Activated T-helper 1 cell treated with anti-CD3 and anti-CD28 coated beads, Interleukin-12 subunit alpha, Interleukin-12 subunit beta, Interleukin-2, Interleukin-4 antibody, amounts not matched to agents 30 ng/mL and 10 ng/mL and 1 ng/mL, durations not matched to agents 14 hours and 24 hours and 36 hours (primary cell): ENCODE results near the gene RBM17. TPM values are rescaled to one million over a fixed set of nuclear protein-coding genes. Genes with fewer than 3 reads are reported as not detected.
"Not testable (repeated sequence)": the region's sequence is repeated elsewhere in the genome, so short reads cannot be mapped to it uniquely, and the experiment has no call there.

Experiments used
- DNase-seq: peaks from one replicate; pipeline ENCODE4 v3.0.0; 2021; ENCODE audit warnings: low spot score
- H3K27ac Mint-ChIP-seq: one replicate; pipeline ENCODE4 v1.8.0; 2021; ENCODE audit warnings: mild to moderate bottlenecking, mixed read lengths
- H3K27me3 Mint-ChIP-seq: one replicate; pipeline ENCODE4 v1.8.0; 2022; ENCODE audit warnings: mild to moderate bottlenecking, moderate library complexity, mixed read lengths; ENCODE audit not compliant: insufficient read depth
- H3K36me3 Mint-ChIP-seq: one replicate; pipeline ENCODE4 v1.8.0; 2021; ENCODE audit warnings: low read depth, mixed read lengths
- H3K4me1 Mint-ChIP-seq: one replicate; pipeline ENCODE4 v1.8.0; 2021; ENCODE audit warnings: low read depth, mixed read lengths
- H3K4me3 Mint-ChIP-seq: one replicate; pipeline ENCODE4 v1.8.0; 2021; ENCODE audit warnings: mild to moderate bottlenecking, moderate library complexity, mixed read lengths
- H3K9me3 Mint-ChIP-seq: one replicate; pipeline ENCODE4 v1.8.0; 2021; ENCODE audit warnings: mixed read lengths
- intact Hi-C: fragments of 100-400 bp; cut with micrococcal nuclease; formaldehyde crosslinking; loops from one replicate; pipeline ENCODE4 v1.15.1; 2024
- total RNA-seq: library from RNA; stranded (reverse); gene quantifications from 2 replicates; pipeline ENCODE4 v1.2.3, GENCODE V29; 2022

Gene RBM17
- total RNA-seq, 1 donor from 2014 or later = 265 TPM

- peak overlapping the region; percentile 54 for H3K4me3 Mint-ChIP-seq
- peak overlapping the region; percentile 47 for H3K27ac Mint-ChIP-seq
- no peak for DNase-seq
- H3K36me3 Mint-ChIP-seq = peaks cover 17% of the 10 kb centered on the region
- no peaks in the 10 kb centered on the region for H3K9me3 Mint-ChIP-seq
- intact Hi-C loops = loop anchor here (1.0 kb wide), 1 partner anchor 113 kb away; no protein-coding TSS in a partner anchor
- no peaks in the 10 kb centered on the region for H3K27me3 Mint-ChIP-seq
- H3K4me1 Mint-ChIP-seq = peaks cover 70% of the 10 kb centered on the region
Measured at GRCh38 chr10:6091630-6092029, 2.8 kb downstream of the RBM17 start.

GRCh38 chr10:6092731-6093130 lies 3.9 kb downstream of the RBM17 start:
- peaks cover 59% of the 10 kb centered on the region for H3K4me1 Mint-ChIP-seq
- H3K27me3 Mint-ChIP-seq = no peaks in the 10 kb centered on the region
- intact Hi-C loops = loop anchor here (1.0 kb wide), 1 partner anchor 112 kb away; no protein-coding TSS in a partner anchor
- no peak overlapping the region for H3K27ac Mint-ChIP-seq
- H3K4me3 Mint-ChIP-seq = peak overlapping the region; percentile 38
- no peak for DNase-seq
- peaks cover 25% of the 10 kb centered on the region for H3K36me3 Mint-ChIP-seq
- H3K9me3 Mint-ChIP-seq = no peaks in the 10 kb centered on the region

GRCh38 chr10:6095810-6096570 lies 7.2 kb downstream of the RBM17 start:
- no peak overlapping the region for H3K4me3 Mint-ChIP-seq
- no peaks in the 10 kb centered on the region for H3K27me3 Mint-ChIP-seq
- peaks cover 41% of the 10 kb centered on the region for H3K36me3 Mint-ChIP-seq
- no peak for DNase-seq
- no peaks in the 10 kb centered on the region for H3K9me3 Mint-ChIP-seq
- no peak overlapping the region for H3K27ac Mint-ChIP-seq
- intact Hi-C loops = no loop called here
- H3K4me1 Mint-ChIP-seq = peaks cover 46% of the 10 kb centered on the region

- intact Hi-C loops = no loop called here
Measured at GRCh38 chr10:6097063-6097462, 8.2 kb downstream of the RBM17 start.

GRCh38 chr10:6098156-6098555 lies 9.3 kb downstream of the RBM17 start:
- no peak for DNase-seq
- no peak overlapping the region for H3K27ac Mint-ChIP-seq
- peaks cover 39% of the 10 kb centered on the region for H3K36me3 Mint-ChIP-seq
- peaks cover 30% of the 10 kb centered on the region for H3K4me1 Mint-ChIP-seq
- H3K27me3 Mint-ChIP-seq = no peaks in the 10 kb centered on the region
- intact Hi-C loops = no loop called here
- H3K9me3 Mint-ChIP-seq = no peaks in the 10 kb centered on the region
- no peak overlapping the region for H3K4me3 Mint-ChIP-seq

More at GRCh38 chr10:6097063-6097462, 8.2 kb downstream of the RBM17 start:
- Mint-ChIP-seq H3K4me3 (no peak overlapping the region), H3K4me1 (peaks cover 37% of the 10 kb centered on the region), H3K27me3 (no peaks in the 10 kb centered on the region), H3K27ac (peak overlapping the region; percentile 44), H3K36me3 (peaks cover 40% of the 10 kb centered on the region), H3K9me3 (no peaks in the 10 kb centered on the region)
- DNase-seq = no peak

- Mint-ChIP-seq H3K4me1 (peaks cover 32% of the 10 kb centered on the region), H3K9me3 (no peaks in the 10 kb centered on the region), H3K27ac (no peak overlapping the region), H3K27me3 (no peaks in the 10 kb centered on the region), H3K4me3 (no peak overlapping the region), H3K36me3 (peaks cover 47% of the 10 kb centered on the region)
- no peak for DNase-seq
- intact Hi-C loops = no loop called here
Measured at GRCh38 chr10:6100370-6100769, 11.5 kb downstream of the RBM17 start.

- intact Hi-C loops = no loop called here
- Mint-ChIP-seq H3K27ac (no peak overlapping the region), H3K4me1 (peaks cover 28% of the 10 kb centered on the region), H3K36me3 (peaks cover 50% of the 10 kb centered on the region), H3K4me3 (no peak overlapping the region), H3K9me3 (no peaks in the 10 kb centered on the region), H3K27me3 (no peaks in the 10 kb centered on the region)
- DNase-seq = no peak
Measured at GRCh38 chr10:6101181-6101580, 12.3 kb downstream of the RBM17 start.

- DNase-seq = no peak
- Mint-ChIP-seq H3K27ac (no peak overlapping the region), H3K4me3 (no peak overlapping the region), H3K9me3 (no peaks in the 10 kb centered on the region), H3K4me1 (peaks cover 28% of the 10 kb centered on the region), H3K36me3 (peaks cover 51% of the 10 kb centered on the region), H3K27me3 (no peaks in the 10 kb centered on the region)
- intact Hi-C loops = no loop called here
Measured at GRCh38 chr10:6102128-6102527, 13.3 kb downstream of the RBM17 start.

- intact Hi-C loops = no loop called here
- H3K4me3 Mint-ChIP-seq = no peak overlapping the region
- H3K27ac Mint-ChIP-seq = no peak overlapping the region
Measured at GRCh38 chr10:6103591-6103990, 14.8 kb downstream of the RBM17 start.

GRCh38 chr10:6107616-6108015 lies 18.8 kb downstream of the RBM17 start:
- intact Hi-C loops = loop anchor here (5.0 kb wide), 1 partner anchor 560 kb away; no protein-coding TSS in a partner anchor
- H3K4me1 Mint-ChIP-seq = peaks cover 57% of the 10 kb centered on the region
- H3K27me3 Mint-ChIP-seq, H3K9me3 Mint-ChIP-seq, DNase-seq, H3K27ac Mint-ChIP-seq, H3K4me3 Mint-ChIP-seq: not testable (repeated sequence)
- peaks cover 60% of the 10 kb centered on the region for H3K36me3 Mint-ChIP-seq

More at GRCh38 chr10:6103591-6103990, 14.8 kb downstream of the RBM17 start:
- Mint-ChIP-seq H3K9me3 (no peaks in the 10 kb centered on the region), H3K27me3 (no peaks in the 10 kb centered on the region), H3K36me3 (peaks cover 47% of the 10 kb centered on the region), H3K4me1 (peaks cover 32% of the 10 kb centered on the region)
- DNase-seq = no peak

- Mint-ChIP-seq H3K27ac (peak overlapping the region; percentile 26), H3K4me3 (no peak overlapping the region), H3K9me3 (no peaks in the 10 kb centered on the region), H3K36me3 (peaks cover 62% of the 10 kb centered on the region), H3K27me3 (no peaks in the 10 kb centered on the region), H3K4me1 (peaks cover 57% of the 10 kb centered on the region)
- DNase-seq = no peak
- intact Hi-C loops = loop anchor here (5.0 kb wide), 1 partner anchor 559 kb away; no protein-coding TSS in a partner anchor
Measured at GRCh38 chr10:6108072-6108471, 19.2 kb downstream of the RBM17 start.

GRCh38 chr10:6108631-6109443 lies 20.0 kb downstream of the RBM17 start:
- Mint-ChIP-seq H3K9me3 (no peaks in the 10 kb centered on the region), H3K36me3 (peaks cover 66% of the 10 kb centered on the region), H3K27me3 (no peaks in the 10 kb centered on the region), H3K4me3 (no peak overlapping the region), H3K4me1 (peaks cover 56% of the 10 kb centered on the region), H3K27ac (peak overlapping the region; percentile 59)
- DNase-seq = peak; percentile 22
- intact Hi-C loops = loop anchor here (1.0 to 5.0 kb wide), 6 partner anchors 21 to 558 kb away; no protein-coding TSS in a partner anchor

- intact Hi-C loops = loop anchor here (1.0 to 5.0 kb wide), 6 partner anchors 21 to 558 kb away; no protein-coding TSS in a partner anchor
- Mint-ChIP-seq H3K4me3 (no peak overlapping the region), H3K4me1 (peaks cover 56% of the 10 kb centered on the region), H3K27ac (peak overlapping the region; percentile 19), H3K36me3 (peaks cover 68% of the 10 kb centered on the region), H3K27me3 (no peaks in the 10 kb centered on the region), H3K9me3 (no peaks in the 10 kb centered on the region)
- no peak for DNase-seq
Measured at GRCh38 chr10:6109444-6109775, 20.6 kb downstream of the RBM17 start.
